Immature natural killer cell (primary cell): ENCODE measurements around the gene SPOCK1. TPM values are rescaled to one million over a fixed set of nuclear protein-coding genes. Genes with fewer than 3 reads are reported as not detected.

Source experiments
- DNase-seq, 3 donors: peaks; one replicate each; pipeline ENCODE4 v3.0.0; 2022; ENCODE audit warnings: mixed read lengths in 1 of 3
- H3K27ac Mint-ChIP-seq, 6 donors: one replicate each; pipeline ENCODE4 v1.8.0; 2020; ENCODE audit warnings: mixed read lengths in 6 of 6, mild to moderate bottlenecking in 5 of 6, inconsistent platforms in 4 of 6, moderate library complexity in 3 of 6
- H3K27me3 Mint-ChIP-seq, 3 donors: one replicate each; pipeline ENCODE4 v1.8.0; 2020 to 2021; ENCODE audit warnings: low read depth in 3 of 3, mild to moderate bottlenecking in 3 of 3, mixed read lengths in 3 of 3, moderate library complexity in 3 of 3, inconsistent platforms in 1 of 3
- H3K36me3 Mint-ChIP-seq, 3 donors: one replicate each; pipeline ENCODE4 v1.8.0; 2020; ENCODE audit warnings: mixed read lengths in 3 of 3, inconsistent platforms in 2 of 3, mild to moderate bottlenecking in 2 of 3
- H3K4me1 Mint-ChIP-seq, 2 donors: one replicate each; pipeline ENCODE4 v1.8.0; 2020; ENCODE audit warnings: inconsistent platforms in 2 of 2, mild to moderate bottlenecking in 2 of 2, mixed read lengths in 2 of 2, moderate library complexity in 1 of 2
- H3K4me3 Mint-ChIP-seq, 5 donors: one replicate each; pipeline ENCODE4 v1.8.0; 2020; ENCODE audit warnings: mild to moderate bottlenecking in 5 of 5, mixed read lengths in 5 of 5, inconsistent platforms in 3 of 5, moderate library complexity in 3 of 5
- H3K9me3 Mint-ChIP-seq, 6 donors: one replicate each; pipeline ENCODE4 v1.8.0; 2020; ENCODE audit warnings: mild to moderate bottlenecking in 6 of 6, mixed read lengths in 6 of 6, inconsistent platforms in 4 of 6, moderate library complexity in 3 of 6
- polyA plus RNA-seq, 3 donors: library from polyadenylated mRNA; unstranded; fragments of 300-500 nt; fragmentation: Illumina TruSeq; gene quantifications; one replicate each; pipeline ENCODE4 v1.2.3, GENCODE V29; 2021

The SPOCK1 gene
- polyA plus RNA-seq, 3 donors from 2014 or later: not detected

DNA sequence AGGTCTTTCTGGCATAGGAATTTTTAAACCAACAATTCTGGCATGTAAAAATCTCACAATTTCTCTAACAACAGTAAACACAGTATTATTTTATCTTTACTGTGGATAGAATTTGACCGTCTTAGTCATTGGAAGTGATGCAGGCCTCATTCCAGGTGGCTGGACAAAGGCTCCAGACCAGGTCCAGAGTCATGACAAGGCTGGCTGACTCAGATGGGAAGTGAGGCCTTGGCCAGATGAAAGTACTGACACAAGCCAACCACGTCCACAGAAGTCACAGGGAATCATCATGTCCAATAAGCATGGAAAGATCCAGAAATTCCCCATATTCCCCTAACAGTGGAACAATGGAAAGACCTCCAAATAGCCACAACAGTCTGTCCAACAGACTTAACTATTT lies 12.4 kb downstream of the SPOCK1 start:
- DNase-seq: no peak
- H3K36me3 Mint-ChIP-seq: no peaks in the 10 kb centered on the region
- no peaks in the 10 kb centered on the region for H3K4me1 Mint-ChIP-seq
- H3K9me3 Mint-ChIP-seq: peaks cover 0 to 2% (median 0%) of the 10 kb centered on the region in 6 donors
- no peak overlapping the region for H3K4me3 Mint-ChIP-seq
- H3K27me3 Mint-ChIP-seq: peaks cover 0 to 3% (median 1%) of the 10 kb centered on the region in 3 donors
- H3K27ac Mint-ChIP-seq: no peak overlapping the region

GRCh38 chr5:137481596-137481995 lies 17.5 kb downstream of the SPOCK1 start:
- H3K4me3 Mint-ChIP-seq: no peak overlapping the region
- H3K27me3 Mint-ChIP-seq: peaks cover 0 to 2% (median 1%) of the 10 kb centered on the region in 3 donors
- no peaks in the 10 kb centered on the region for H3K4me1 Mint-ChIP-seq
- DNase-seq: no peak
- H3K27ac Mint-ChIP-seq: no peak overlapping the region
- H3K36me3 Mint-ChIP-seq: no peaks in the 10 kb centered on the region
- H3K9me3 Mint-ChIP-seq: no peaks in the 10 kb centered on the region

- no peak for DNase-seq
- Mint-ChIP-seq H3K27ac (no peak overlapping the region), H3K4me1 (no peaks in the 10 kb centered on the region), H3K4me3 (no peak overlapping the region), H3K9me3 (peaks cover 0 to 1% (median 0%) of the 10 kb centered on the region in 6 donors), H3K36me3 (no peaks in the 10 kb centered on the region), H3K27me3 (peaks cover 1 to 2% (median 2%) of the 10 kb centered on the region in 3 donors)
Observed at GRCh38 chr5:137478043-137478442, 21.1 kb downstream of the SPOCK1 start.

DNA sequence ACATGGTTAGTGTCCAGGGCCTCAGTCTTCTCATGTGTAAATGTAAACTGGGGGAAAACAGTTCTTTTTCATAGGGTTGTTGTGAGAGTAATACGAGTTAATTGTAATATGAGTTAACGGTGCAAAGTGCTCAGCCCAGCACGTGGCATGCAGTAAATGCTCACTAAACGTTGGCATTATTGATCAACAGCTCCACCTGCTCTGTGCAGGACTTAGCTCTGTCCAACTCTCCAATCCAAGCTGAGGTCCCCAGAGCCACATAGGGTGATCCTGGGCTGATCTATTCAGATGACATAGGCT lies 28.3 kb downstream of the SPOCK1 start:
- Mint-ChIP-seq H3K27me3 (peaks cover 0 to 8% (median 3%) of the 10 kb centered on the region in 3 donors), H3K36me3 (no peaks in the 10 kb centered on the region), H3K4me1 (no peaks in the 10 kb centered on the region), H3K4me3 (no peak overlapping the region), H3K9me3 (peaks cover 0 to 1% (median 0%) of the 10 kb centered on the region in 6 donors), H3K27ac (no peak overlapping the region)
- DNase-seq: no peak

GRCh38 chr5:137470111-137470920 lies 28.8 kb downstream of the SPOCK1 start:
- Mint-ChIP-seq H3K4me3 (no peak overlapping the region), H3K27me3 (peaks cover 0 to 8% (median 3%) of the 10 kb centered on the region in 3 donors), H3K36me3 (no peaks in the 10 kb centered on the region), H3K9me3 (peaks cover 0 to 1% (median 0%) of the 10 kb centered on the region in 6 donors), H3K27ac (no peak overlapping the region), H3K4me1 (no peaks in the 10 kb centered on the region)
- DNase-seq: no peak

GRCh38 chr5:137466889-137467288 lies 32.2 kb downstream of the SPOCK1 start:
- Mint-ChIP-seq H3K36me3 (no peaks in the 10 kb centered on the region), H3K9me3 (no peaks in the 10 kb centered on the region), H3K4me3 (no peak overlapping the region), H3K4me1 (no peaks in the 10 kb centered on the region), H3K27ac (no peak overlapping the region), H3K27me3 (peaks cover 2 to 4% (median 3%) of the 10 kb centered on the region in 3 donors)
- no peak for DNase-seq

DNA sequence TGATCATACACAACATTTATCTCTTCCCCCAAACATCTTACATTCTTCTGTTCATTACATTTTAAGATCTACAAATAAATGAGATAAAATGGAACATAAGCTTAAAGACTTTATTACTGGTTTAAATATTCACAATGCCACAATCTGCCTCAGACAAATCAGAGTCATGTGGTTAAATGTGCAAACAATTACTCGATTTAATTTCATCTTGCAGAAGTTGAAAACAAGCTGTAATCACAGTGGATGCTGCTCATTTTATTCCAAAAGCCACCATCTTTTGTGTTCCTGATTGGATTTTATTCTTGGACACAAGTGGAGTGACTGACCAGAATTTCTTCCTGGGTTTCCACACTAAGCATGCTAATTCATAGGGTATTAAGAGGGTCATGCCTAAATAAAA lies 33.2 kb downstream of the SPOCK1 start:
- no peak overlapping the region for H3K4me3 Mint-ChIP-seq
- H3K4me1 Mint-ChIP-seq: no peaks in the 10 kb centered on the region
- DNase-seq: no peak
- H3K36me3 Mint-ChIP-seq: no peaks in the 10 kb centered on the region
- H3K27me3 Mint-ChIP-seq: peaks cover 2 to 6% (median 2%) of the 10 kb centered on the region in 3 donors
- no peak overlapping the region for H3K27ac Mint-ChIP-seq
- H3K9me3 Mint-ChIP-seq: no peaks in the 10 kb centered on the region

- no peak overlapping the region for H3K27ac Mint-ChIP-seq
- H3K9me3 Mint-ChIP-seq: no peaks in the 10 kb centered on the region
- no peak overlapping the region for H3K4me3 Mint-ChIP-seq
- no peaks in the 10 kb centered on the region for H3K4me1 Mint-ChIP-seq
- peaks cover 2 to 6% (median 4%) of the 10 kb centered on the region in 3 donors for H3K27me3 Mint-ChIP-seq
- no peak for DNase-seq
- H3K36me3 Mint-ChIP-seq: no peaks in the 10 kb centered on the region
Observed at GRCh38 chr5:137462816-137463520, 36.2 kb downstream of the SPOCK1 start.

DNA sequence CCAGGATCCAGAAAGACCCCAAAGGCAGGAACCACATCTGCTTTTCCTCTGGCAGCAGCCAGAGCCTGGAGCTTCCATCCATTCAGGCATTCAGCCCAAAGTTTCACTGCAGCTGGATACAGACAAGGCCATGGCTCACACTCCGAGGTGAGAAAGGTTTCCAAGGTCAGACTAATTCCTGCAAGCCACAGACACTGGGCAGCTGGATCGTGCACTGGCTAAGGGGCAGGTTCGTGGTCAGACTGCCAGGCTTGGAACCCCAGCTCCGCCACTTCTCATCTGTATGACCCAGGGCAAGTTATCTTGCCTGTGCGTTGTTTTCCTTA lies 36.9 kb downstream of the SPOCK1 start:
- no peak for DNase-seq
- no peak overlapping the region for H3K27ac Mint-ChIP-seq

DNA sequence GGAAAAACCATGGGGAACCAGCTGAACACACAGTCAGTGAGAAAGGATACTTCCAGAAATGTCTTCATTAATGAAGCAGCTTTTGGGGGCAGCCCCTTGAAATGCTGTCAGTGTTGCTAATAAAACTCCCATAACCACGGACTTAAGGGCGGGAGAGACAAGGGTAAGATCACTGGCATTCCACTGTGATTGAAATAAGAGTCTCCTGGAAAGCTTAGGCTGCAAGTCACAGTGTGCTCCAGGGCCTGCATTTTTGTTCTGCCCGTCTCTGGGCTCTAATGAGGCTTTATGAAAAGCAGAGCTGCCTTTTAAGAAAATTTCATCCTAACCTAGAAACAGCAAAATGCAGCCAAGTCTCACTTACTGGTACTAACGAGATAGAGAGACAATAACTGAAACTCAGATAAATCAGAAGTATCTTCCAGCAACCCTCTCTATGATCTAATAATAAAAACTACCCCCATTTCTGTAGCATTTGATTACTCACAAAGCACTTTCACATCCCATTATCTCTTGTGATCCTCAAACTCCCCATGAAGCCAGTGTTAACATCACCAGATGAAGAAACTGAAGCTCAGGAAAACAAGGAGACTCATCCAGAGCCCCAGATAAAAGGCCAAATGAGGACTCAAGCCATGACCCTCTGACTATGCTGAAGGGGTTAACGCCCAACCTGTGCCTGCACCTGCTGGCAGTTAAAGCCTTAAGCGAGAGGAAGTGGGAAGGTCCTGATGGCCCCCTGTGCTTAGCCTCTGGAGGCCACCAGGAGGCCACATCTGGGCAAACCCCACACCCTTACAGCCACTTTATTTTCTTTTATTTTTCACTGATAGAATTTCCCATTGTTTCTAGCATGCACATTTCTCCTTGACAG lies 37.5 kb downstream of the SPOCK1 start:
- Mint-ChIP-seq H3K4me1 (no peaks in the 10 kb centered on the region), H3K27me3 (peaks cover 2 to 4% (median 2%) of the 10 kb centered on the region in 3 donors), H3K4me3 (no peak overlapping the region), H3K9me3 (no peaks in the 10 kb centered on the region), H3K27ac (no peak overlapping the region), H3K36me3 (no peaks in the 10 kb centered on the region)
- no peak for DNase-seq

More for the DNA sequence above, 36.9 kb downstream of the SPOCK1 start:
- Mint-ChIP-seq H3K4me3 (no peak overlapping the region), H3K36me3 (no peaks in the 10 kb centered on the region), H3K27me3 (peaks cover 2 to 6% (median 4%) of the 10 kb centered on the region in 3 donors), H3K9me3 (no peaks in the 10 kb centered on the region), H3K4me1 (no peaks in the 10 kb centered on the region)

DNA sequence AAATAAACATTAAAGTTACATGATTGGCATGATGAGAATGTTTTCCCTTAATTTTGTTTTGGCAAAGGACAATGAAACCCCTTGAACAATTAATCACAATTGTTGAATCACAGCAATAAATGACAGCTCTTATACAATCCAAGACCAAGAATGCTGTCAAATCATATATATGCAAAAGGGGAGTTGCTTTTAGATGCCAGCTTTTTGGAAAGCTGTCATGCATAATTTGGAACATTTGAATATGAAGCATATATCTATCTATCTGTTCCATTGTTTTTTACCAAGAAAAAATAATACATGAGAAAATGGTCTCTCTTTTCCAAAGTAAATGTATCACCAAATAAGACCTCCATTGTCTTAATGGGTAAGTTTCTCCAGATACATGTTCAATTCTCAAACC lies 44.5 kb downstream of the SPOCK1 start:
- DNase-seq: no peak
- H3K36me3 Mint-ChIP-seq: no peaks in the 10 kb centered on the region
- H3K27ac Mint-ChIP-seq: no peak overlapping the region
- peaks cover 0 to 1% (median 0%) of the 10 kb centered on the region in 6 donors for H3K9me3 Mint-ChIP-seq
- H3K27me3 Mint-ChIP-seq: peaks cover 0 to 4% (median 2%) of the 10 kb centered on the region in 3 donors
- no peaks in the 10 kb centered on the region for H3K4me1 Mint-ChIP-seq
- no peak overlapping the region for H3K4me3 Mint-ChIP-seq

DNA sequence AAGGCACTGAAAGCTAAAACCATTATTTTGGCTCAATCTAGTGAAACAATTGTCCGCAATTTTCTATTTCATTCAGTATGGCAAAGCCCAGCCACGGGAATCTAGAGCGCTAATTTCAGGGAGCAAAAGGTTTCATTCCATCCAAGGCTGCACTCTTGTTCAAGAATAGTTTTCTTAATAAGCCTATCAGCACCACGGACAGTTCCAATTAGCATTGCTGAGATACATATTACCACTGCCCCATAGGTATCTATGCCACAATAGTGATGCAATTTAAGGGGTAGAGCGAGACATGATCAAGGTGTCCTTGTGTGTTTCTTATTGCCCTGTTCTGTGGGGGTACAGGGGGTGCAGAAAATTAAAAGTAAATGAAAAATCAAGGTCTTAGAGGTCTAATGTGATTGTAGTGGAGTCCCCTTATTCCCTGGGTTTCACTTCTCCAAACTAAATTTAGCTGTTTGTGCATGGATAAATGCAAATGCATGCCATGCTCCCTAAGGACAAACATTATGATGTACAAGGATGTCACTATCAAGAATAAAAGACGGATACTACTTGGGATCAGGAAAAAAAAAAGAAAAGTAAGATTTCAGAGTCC lies 45.5 kb downstream of the SPOCK1 start:
- Mint-ChIP-seq H3K4me3 (no peak overlapping the region), H3K9me3 (peaks cover 0 to 1% (median 0%) of the 10 kb centered on the region in 6 donors), H3K4me1 (no peaks in the 10 kb centered on the region), H3K36me3 (no peaks in the 10 kb centered on the region), H3K27ac (no peak overlapping the region), H3K27me3 (peaks cover 0 to 3% (median 2%) of the 10 kb centered on the region in 3 donors)
- DNase-seq: no peak

GRCh38 chr5:137450759-137451158 lies 48.4 kb downstream of the SPOCK1 start:
- no peak overlapping the region for H3K4me3 Mint-ChIP-seq

More at GRCh38 chr5:137450759-137451158, 48.4 kb downstream of the SPOCK1 start:
- Mint-ChIP-seq H3K27ac (no peak overlapping the region), H3K36me3 (no peaks in the 10 kb centered on the region), H3K4me1 (no peaks in the 10 kb centered on the region), H3K9me3 (peaks cover 0 to 3% (median 0%) of the 10 kb centered on the region in 6 donors), H3K27me3 (peaks cover 2 to 3% (median 2%) of the 10 kb centered on the region in 3 donors)
- no peak for DNase-seq
